Measurements from ENCODE around the gene NFKB2.
A peak's percentile ranks its signal among the peaks of the same experiment; 100 is the strongest.

The NFKB2 gene

DNA sequence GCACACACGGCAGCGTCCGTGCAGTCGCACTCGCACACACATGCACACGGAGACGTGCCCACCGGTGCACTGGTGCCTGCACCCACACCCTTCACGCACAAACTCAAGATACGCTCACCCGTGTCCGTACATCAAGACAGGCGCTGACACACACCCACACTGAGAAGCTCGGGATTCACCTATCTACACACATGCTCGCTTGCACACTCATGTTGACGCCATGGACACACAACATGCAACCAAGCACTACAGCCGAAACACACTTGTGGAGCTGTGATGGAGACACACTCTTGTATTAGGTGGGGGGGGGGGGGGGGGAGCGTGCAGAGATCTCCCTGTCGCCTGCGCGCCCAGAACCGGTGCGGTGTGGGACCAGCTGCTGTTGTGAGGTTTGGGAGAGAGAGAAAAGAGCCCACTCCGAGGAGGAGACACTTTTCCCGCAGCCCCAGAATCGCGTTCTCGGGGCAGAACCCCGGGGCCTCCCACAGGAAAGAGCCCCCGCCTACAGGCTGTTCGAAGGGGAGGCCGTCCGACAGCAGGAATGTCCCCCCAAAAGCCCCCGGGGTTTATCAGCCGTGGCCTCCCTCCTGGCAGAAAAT, 605 bp upstream of the NFKB2 start:
- H3K4me3 ChIP-seq (ENCODE audit: low read length in 2 of 2) = peak overlapping the region; percentile 94 to 99
- H3K27ac ChIP-seq (ENCODE audit: low read length) = peak overlapping the region; percentile 99
- peaks cover 11 to 15% of the 10 kb centered on the region in 2 donors for H3K36me3 ChIP-seq (ENCODE audit: control insufficient read depth in 2 of 2, insufficient read depth in 2 of 2, low read length in 2 of 2)
- peaks cover 56% of the 10 kb centered on the region for H3K4me1 ChIP-seq (ENCODE audit: control insufficient read depth, insufficient read depth, low read length)
- peak overlapping the region; percentile 88 to 89 for H3K9ac ChIP-seq (ENCODE audit: low read length in 2 of 2)
- no peaks in the 10 kb centered on the region for H3K9me3 ChIP-seq (ENCODE audit: control insufficient read depth in 2 of 2, low read length in 2 of 2)
- no peaks in the 10 kb centered on the region for H3K27me3 ChIP-seq (ENCODE audit: control insufficient read depth in 1 of 2, insufficient read depth in 2 of 2, low read length in 2 of 2)

DNA sequence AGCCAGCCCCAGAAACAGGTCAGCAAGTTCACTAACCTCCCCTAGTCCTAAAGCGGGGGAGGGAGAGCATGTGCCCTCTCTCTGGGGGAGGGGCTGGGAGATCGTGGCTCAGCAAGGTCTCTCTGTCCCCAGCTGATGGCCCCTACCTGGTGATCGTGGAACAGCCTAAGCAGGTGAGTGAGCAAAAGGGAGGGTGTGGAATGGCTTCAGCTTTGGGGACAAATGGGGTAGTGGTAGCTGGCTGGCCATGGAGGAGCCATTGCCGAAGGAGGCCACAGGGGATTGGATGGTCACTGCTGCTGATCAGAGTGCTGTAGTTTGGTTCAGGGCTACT, 779 bp downstream of the NFKB2 start:
- H3K36me3 ChIP-seq (ENCODE audit: control insufficient read depth in 2 of 2, insufficient read depth in 2 of 2, low read length in 2 of 2) = peaks cover 19 to 25% of the 10 kb centered on the region in 2 donors
- H3K27ac ChIP-seq (ENCODE audit: low read length) = peak overlapping the region; percentile 99
- H3K4me3 ChIP-seq (ENCODE audit: low read length in 2 of 2) = peak overlapping the region; percentile 81 to 94
- H3K9me3 ChIP-seq (ENCODE audit: control insufficient read depth in 2 of 2, low read length in 2 of 2) = no peaks in the 10 kb centered on the region
- peaks cover 70% of the 10 kb centered on the region for H3K4me1 ChIP-seq (ENCODE audit: control insufficient read depth, insufficient read depth, low read length)
- H3K9ac ChIP-seq (ENCODE audit: low read length in 2 of 2) = peak overlapping the region; percentile 87 to 89
- H3K27me3 ChIP-seq (ENCODE audit: control insufficient read depth in 1 of 2, insufficient read depth in 2 of 2, low read length in 2 of 2) = no peaks in the 10 kb centered on the region

DNA sequence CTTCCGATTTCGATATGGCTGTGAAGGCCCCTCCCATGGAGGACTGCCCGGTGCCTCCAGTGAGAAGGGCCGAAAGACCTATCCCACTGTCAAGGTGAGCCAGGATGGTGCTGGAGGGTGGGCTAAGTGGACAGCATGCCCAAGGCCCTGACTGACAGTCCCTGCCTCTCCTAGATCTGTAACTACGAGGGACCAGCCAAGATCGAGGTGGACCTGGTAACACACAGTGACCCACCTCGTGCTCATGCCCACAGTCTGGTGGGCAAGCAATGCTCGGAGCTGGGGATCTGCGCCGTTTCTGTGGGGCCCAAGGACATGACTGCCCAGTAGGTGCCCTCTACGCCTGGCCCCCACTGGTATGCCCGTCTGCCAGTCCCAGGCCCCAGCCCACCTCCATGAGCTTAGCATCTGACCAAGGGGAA, 1.2 kb downstream of the NFKB2 start:
- peak overlapping the region; percentile 87 to 89 for H3K9ac ChIP-seq (ENCODE audit: low read length in 2 of 2)
- peak overlapping the region; percentile 99 for H3K27ac ChIP-seq (ENCODE audit: low read length)
- H3K4me3 ChIP-seq (ENCODE audit: low read length in 2 of 2) = peak overlapping the region; percentile 81 to 94

DNA sequence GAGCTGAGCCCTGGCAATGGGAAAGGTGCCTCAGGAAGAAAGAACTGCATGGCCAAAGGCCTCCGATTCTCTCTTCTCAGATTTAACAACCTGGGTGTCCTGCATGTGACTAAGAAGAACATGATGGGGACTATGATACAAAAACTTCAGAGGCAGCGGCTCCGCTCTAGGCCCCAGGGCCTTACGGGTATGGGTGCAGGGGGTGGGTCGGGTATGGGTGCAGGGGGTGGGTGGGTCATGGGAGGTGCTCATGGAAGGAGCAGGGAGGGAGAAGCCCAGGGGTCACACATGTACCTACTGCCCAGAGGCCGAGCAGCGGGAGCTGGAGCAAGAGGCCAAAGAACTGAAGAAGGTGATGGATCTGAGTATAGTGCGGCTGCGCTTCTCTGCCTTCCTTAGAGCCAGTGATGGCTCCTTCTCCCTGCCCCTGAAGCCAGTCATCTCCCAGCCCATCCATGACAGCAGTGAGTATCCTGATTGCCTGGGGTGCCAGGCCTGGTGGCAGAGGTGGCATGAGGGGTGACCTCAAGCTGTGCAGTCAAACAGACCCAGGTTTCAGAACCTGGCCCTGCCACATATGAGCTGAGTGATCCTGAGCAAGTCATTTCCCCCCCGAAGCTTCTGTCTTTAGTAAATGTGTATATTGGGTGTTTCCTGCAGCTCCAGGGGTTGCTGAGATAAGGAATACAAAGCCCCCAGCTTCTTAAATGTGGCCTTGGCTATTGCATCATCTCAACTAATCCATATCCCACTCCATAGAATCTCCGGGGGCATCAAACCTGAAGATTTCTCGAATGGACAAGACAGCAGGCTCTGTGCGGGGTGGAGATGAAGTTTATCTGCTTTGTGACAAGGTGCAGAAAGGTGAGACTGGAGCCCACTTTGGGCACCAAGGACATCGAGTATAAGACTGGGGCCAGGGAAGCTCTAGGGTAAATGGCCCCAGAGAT, 2.0 kb downstream of the NFKB2 start:
- Histone ChIP-seq H3K4me3 (ENCODE audit: low read length in 2 of 2) (peak overlapping the region; percentile 81 to 94), H3K27ac (ENCODE audit: low read length) (peak overlapping the region; percentile 100), H3K27me3 (ENCODE audit: control insufficient read depth in 1 of 2, insufficient read depth in 2 of 2, low read length in 2 of 2) (no peaks in the 10 kb centered on the region), H3K9ac (ENCODE audit: low read length in 2 of 2) (peak overlapping the region; percentile 87 to 89), H3K4me1 (ENCODE audit: control insufficient read depth, insufficient read depth, low read length) (peaks cover 82% of the 10 kb centered on the region), H3K9me3 (ENCODE audit: control insufficient read depth in 2 of 2, low read length in 2 of 2) (no peaks in the 10 kb centered on the region), H3K36me3 (ENCODE audit: control insufficient read depth in 2 of 2, insufficient read depth in 2 of 2, low read length in 2 of 2) (peaks cover 29 to 30% of the 10 kb centered on the region in 2 donors)

More for the DNA sequence above, 1.2 kb downstream of the NFKB2 start:
- Histone ChIP-seq H3K9me3 (ENCODE audit: control insufficient read depth in 2 of 2, low read length in 2 of 2) (no peaks in the 10 kb centered on the region), H3K4me1 (ENCODE audit: control insufficient read depth, insufficient read depth, low read length) (peaks cover 74% of the 10 kb centered on the region), H3K36me3 (ENCODE audit: control insufficient read depth in 2 of 2, insufficient read depth in 2 of 2, low read length in 2 of 2) (peaks cover 23 to 29% of the 10 kb centered on the region in 2 donors), H3K27me3 (ENCODE audit: control insufficient read depth in 1 of 2, insufficient read depth in 2 of 2, low read length in 2 of 2) (no peaks in the 10 kb centered on the region)

DNA sequence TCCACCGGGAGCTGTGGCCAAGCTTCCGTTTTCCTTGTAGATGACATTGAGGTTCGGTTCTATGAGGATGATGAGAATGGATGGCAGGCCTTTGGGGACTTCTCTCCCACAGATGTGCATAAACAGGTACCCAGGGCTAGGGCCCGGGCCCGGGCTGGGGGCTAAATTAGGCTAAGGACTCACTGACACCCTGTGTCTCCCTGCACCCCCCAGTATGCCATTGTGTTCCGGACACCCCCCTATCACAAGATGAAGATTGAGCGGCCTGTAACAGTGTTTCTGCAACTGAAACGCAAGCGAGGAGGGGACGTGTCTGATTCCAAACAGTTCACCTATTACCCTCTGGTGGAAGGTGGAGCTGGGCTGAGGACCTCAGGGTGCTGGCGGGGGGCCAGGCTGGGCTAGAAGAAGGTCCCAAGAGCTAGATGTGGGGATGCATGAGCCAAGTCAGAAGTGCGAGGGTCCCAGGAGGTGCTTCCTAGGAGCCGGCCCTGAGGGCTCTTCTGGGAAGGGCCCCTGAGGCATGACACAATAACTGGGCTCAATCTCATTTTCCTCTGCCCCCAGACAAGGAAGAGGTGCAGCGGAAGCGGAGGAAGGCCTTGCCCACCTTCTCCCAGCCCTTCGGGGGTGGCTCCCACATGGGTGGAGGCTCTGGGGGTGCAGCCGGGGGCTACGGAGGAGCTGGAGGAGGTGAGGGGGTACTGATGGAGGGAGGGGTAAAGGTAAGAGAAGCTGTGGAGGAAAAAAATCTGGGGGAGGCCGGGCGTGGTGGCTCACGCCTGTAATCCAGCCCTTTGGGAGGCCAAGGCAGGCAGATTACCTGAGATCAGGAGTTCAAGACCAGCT, 2.9 kb downstream of the NFKB2 start:
- peaks cover 87% of the 10 kb centered on the region for H3K4me1 ChIP-seq (ENCODE audit: control insufficient read depth, insufficient read depth, low read length)
- peak overlapping the region; percentile 29 to 46 for H3K9ac ChIP-seq (ENCODE audit: low read length in 2 of 2)
- H3K36me3 ChIP-seq (ENCODE audit: control insufficient read depth in 2 of 2, insufficient read depth in 2 of 2, low read length in 2 of 2) = peaks cover 30 to 35% of the 10 kb centered on the region in 2 donors
- H3K27me3 ChIP-seq (ENCODE audit: control insufficient read depth in 1 of 2, insufficient read depth in 2 of 2, low read length in 2 of 2) = no peaks in the 10 kb centered on the region
- H3K9me3 ChIP-seq (ENCODE audit: control insufficient read depth in 2 of 2, low read length in 2 of 2) = no peaks in the 10 kb centered on the region
- peak overlapping the region; percentile 9 to 71 for H3K4me3 ChIP-seq (ENCODE audit: low read length in 2 of 2)
- H3K27ac ChIP-seq (ENCODE audit: low read length) = peak overlapping the region; percentile 100

DNA sequence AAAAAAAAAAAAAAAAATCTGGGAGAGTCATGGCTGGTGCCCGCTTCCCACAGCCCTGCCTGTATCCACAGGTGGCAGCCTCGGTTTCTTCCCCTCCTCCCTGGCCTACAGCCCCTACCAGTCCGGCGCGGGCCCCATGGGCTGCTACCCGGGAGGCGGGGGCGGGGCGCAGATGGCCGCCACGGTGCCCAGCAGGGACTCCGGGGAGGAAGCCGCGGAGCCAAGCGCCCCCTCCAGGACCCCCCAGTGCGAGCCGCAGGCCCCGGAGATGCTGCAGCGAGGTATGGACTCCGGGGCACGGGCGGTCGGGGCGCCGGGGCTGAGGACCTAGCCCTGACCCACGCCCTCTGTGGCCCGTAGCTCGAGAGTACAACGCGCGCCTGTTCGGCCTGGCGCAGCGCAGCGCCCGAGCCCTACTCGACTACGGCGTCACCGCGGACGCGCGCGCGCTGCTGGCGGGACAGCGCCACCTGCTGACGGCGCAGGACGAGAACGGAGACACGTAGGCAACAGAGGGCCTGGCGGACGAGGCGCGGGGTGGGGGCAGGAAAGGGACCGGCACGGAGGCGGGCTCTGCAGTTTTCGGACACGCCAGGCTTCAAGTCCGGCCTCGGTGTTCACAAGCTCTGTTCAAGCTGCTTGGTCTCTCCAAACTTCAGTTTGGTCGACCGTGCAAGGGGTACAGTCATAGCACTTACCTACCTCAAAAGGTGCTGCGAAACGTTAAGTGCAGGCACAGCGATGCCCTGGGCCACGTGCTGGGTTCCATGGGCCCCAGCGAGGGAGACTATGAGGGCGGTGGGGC, 3.9 kb downstream of the NFKB2 start:
- Histone ChIP-seq H3K27ac (ENCODE audit: low read length) (peak overlapping the region; percentile 100), H3K36me3 (ENCODE audit: control insufficient read depth in 2 of 2, insufficient read depth in 2 of 2, low read length in 2 of 2) (peaks cover 34 to 41% of the 10 kb centered on the region in 2 donors), H3K4me1 (ENCODE audit: control insufficient read depth, insufficient read depth, low read length) (peaks cover 91% of the 10 kb centered on the region), H3K4me3 (ENCODE audit: low read length in 2 of 2) (peak overlapping the region; percentile 52 to 71), H3K9ac (ENCODE audit: low read length in 2 of 2) (peak overlapping the region; percentile 46 to 72), H3K9me3 (ENCODE audit: control insufficient read depth in 2 of 2, low read length in 2 of 2) (no peaks in the 10 kb centered on the region), H3K27me3 (ENCODE audit: control insufficient read depth in 1 of 2, insufficient read depth in 2 of 2, low read length in 2 of 2) (no peaks in the 10 kb centered on the region)

DNA sequence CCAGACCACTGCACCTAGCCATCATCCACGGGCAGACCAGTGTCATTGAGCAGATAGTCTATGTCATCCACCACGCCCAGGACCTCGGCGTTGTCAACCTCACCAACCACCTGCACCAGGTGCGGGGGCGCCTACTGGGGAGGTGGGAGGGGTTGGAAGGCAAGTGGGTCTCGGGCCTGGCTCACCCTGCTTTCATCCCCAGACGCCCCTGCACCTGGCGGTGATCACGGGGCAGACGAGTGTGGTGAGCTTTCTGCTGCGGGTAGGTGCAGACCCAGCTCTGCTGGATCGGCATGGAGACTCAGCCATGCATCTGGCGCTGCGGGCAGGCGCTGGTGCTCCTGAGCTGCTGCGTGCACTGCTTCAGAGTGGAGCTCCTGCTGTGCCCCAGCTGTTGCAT, 4.6 kb downstream of the NFKB2 start:
- H3K27ac ChIP-seq (ENCODE audit: low read length) = peak overlapping the region; percentile 100

DNA sequence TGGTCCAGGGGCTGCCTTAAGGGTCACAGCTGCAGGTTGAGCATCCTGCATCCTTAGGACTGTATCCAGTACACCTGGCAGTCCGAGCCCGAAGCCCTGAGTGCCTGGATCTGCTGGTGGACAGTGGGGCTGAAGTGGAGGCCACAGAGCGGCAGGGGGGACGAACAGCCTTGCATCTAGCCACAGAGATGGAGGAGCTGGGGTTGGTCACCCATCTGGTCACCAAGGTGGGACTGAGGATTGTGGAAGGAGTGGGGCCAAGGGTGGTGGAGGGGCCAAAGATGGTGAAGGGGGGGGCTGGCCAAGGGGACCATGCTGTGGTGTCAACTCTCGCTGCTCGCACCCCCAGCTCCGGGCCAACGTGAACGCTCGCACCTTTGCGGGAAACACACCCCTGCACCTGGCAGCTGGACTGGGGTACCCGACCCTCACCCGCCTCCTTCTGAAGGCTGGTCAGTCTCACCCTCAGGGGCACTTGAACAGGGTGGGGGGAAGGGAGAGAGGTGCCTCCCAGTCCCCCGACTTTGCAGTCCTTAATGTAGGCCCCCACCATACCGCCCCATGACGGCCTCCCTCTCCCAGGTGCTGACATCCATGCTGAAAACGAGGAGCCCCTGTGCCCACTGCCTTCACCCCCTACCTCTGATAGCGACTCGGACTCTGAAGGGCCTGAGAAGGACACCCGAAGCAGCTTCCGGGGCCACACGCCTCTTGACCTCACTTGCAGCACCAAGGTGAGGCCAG, 5.3 kb downstream of the NFKB2 start:
- Histone ChIP-seq H3K27ac (ENCODE audit: low read length) (peak overlapping the region; percentile 100), H3K36me3 (ENCODE audit: control insufficient read depth in 2 of 2, insufficient read depth in 2 of 2, low read length in 2 of 2) (peaks cover 34 to 43% of the 10 kb centered on the region in 2 donors), H3K27me3 (ENCODE audit: control insufficient read depth in 1 of 2, insufficient read depth in 2 of 2, low read length in 2 of 2) (no peaks in the 10 kb centered on the region), H3K9me3 (ENCODE audit: control insufficient read depth in 2 of 2, low read length in 2 of 2) (no peaks in the 10 kb centered on the region), H3K9ac (ENCODE audit: low read length in 2 of 2) (no peak overlapping the region), H3K4me1 (ENCODE audit: control insufficient read depth, insufficient read depth, low read length) (peaks cover 96% of the 10 kb centered on the region), H3K4me3 (ENCODE audit: low read length in 2 of 2) (no peak overlapping the region)

More for the DNA sequence above, 4.6 kb downstream of the NFKB2 start:
- Histone ChIP-seq H3K9me3 (ENCODE audit: control insufficient read depth in 2 of 2, low read length in 2 of 2) (no peaks in the 10 kb centered on the region), H3K36me3 (ENCODE audit: control insufficient read depth in 2 of 2, insufficient read depth in 2 of 2, low read length in 2 of 2) (peaks cover 34 to 43% of the 10 kb centered on the region in 2 donors), H3K9ac (ENCODE audit: low read length in 2 of 2) (peak overlapping the region; percentile 4 to 72), H3K4me1 (ENCODE audit: control insufficient read depth, insufficient read depth, low read length) (peaks cover 91% of the 10 kb centered on the region), H3K4me3 (ENCODE audit: low read length in 2 of 2) (peak overlapping the region; percentile 52 to 71), H3K27me3 (ENCODE audit: control insufficient read depth in 1 of 2, insufficient read depth in 2 of 2, low read length in 2 of 2) (no peaks in the 10 kb centered on the region)

DNA sequence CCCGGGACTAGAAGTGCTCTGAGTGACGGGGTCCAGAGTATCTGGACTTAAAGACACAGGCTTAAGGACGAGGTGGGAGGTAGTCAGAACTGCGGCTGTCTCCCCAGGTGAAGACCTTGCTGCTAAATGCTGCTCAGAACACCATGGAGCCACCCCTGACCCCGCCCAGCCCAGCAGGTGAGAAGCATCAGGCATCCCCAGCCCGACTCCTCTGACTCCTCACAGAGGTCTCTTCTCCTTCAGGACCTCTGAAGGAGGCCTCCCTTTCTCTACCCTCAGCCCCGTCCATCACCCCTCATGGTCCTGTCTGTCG, 5.8 kb downstream of the NFKB2 start:
- Histone ChIP-seq H3K4me1 (ENCODE audit: control insufficient read depth, insufficient read depth, low read length) (peaks cover 96% of the 10 kb centered on the region), H3K4me3 (ENCODE audit: low read length in 2 of 2) (no peak overlapping the region), H3K36me3 (ENCODE audit: control insufficient read depth in 2 of 2, insufficient read depth in 2 of 2, low read length in 2 of 2) (peaks cover 34 to 43% of the 10 kb centered on the region in 2 donors), H3K9ac (ENCODE audit: low read length in 2 of 2) (peak overlapping the region in 1 of 2 donors; percentile 29), H3K9me3 (ENCODE audit: control insufficient read depth in 2 of 2, low read length in 2 of 2) (no peaks in the 10 kb centered on the region), H3K27me3 (ENCODE audit: control insufficient read depth in 1 of 2, insufficient read depth in 2 of 2, low read length in 2 of 2) (no peaks in the 10 kb centered on the region), H3K27ac (ENCODE audit: low read length) (peak overlapping the region; percentile 100)

Data from stomach smooth muscle (tissue), 2 donors.